Esophagus muscularis mucosa (tissue), 4 donors: ENCODE measurements around the gene TMEM87B. TPM values are rescaled to one million over a fixed set of nuclear protein-coding genes. Genes with fewer than 3 reads are reported as not detected.

Experiments used
- DNase-seq: peaks from one replicate; pipeline ENCODE4 v3.0.0-alpha.2; 2017; ENCODE audit errors: extremely low spot score
- H3K27ac ChIP-seq, 4 donors: fragments of 200-600 bp; sonication (generic); replicated peaks in 1 of 4; 1 replicate in 3 of 4; 2 replicates in 1 of 4; pipeline ENCODE4 v1.5.1; 2016 to 2019; ENCODE audit warnings: mild to moderate bottlenecking in 1 of 4
- H3K27me3 ChIP-seq, 4 donors: fragments of 200-600 bp; sonication (generic); one replicate each; pipeline versions ENCODE4 v1.5.1 to v1.6.0; 2016 to 2019
- H3K36me3 ChIP-seq, 4 donors: fragments of 200-600 bp; sonication (generic); one replicate each; pipeline ENCODE4 v1.5.1; 2016 to 2019
- H3K4me1 ChIP-seq, 4 donors: fragments of 200-600 bp; sonication (generic); one replicate each; pipeline ENCODE4 v1.5.1; 2016 to 2019
- H3K4me3 ChIP-seq, 4 donors: fragments of 200-600 bp; sonication (generic); 1 replicate in 2 of 4; 2 replicates in 2 of 4; pipeline ENCODE4 v1.5.1; 2016 to 2019; ENCODE audit warnings: mild to moderate bottlenecking in 4 of 4, moderate library complexity in 1 of 4
- H3K9me3 ChIP-seq, 4 donors: fragments of 200-600 bp; sonication (generic); 1 replicate in 3 of 4; 2 replicates in 1 of 4; pipeline ENCODE4 v1.5.1; 2016 to 2019
- CTCF ChIP-seq, 3 experiments: fragments of 200-600 bp in 2 of 3; fragments of 450-650 bp in 1 of 3; sonication (generic) in 2 of 3; IDR thresholded peaks; one replicate each; pipeline ENCODE4 v1.5.1; 2017 to 2019; ENCODE audit warnings: antibody characterized with exemption in 3 of 3, mild to moderate bottlenecking in 2 of 3, moderate library complexity in 1 of 3
- EP300 ChIP-seq: sonication (generic); formaldehyde crosslinking; IDR thresholded peaks from one replicate; pipeline ENCODE4 v1.6.1; 2017; ENCODE audit warnings: antibody characterized with exemption
- POLR2A ChIP-seq: fragments of 450-650 bp; IDR thresholded peaks from one replicate; pipeline ENCODE4 v1.6.1; 2017; ENCODE audit warnings: antibody characterized with exemption, moderate library complexity, mild to moderate bottlenecking, low read depth
- POLR2AphosphoS5 ChIP-seq, 2 donors: sonication (generic); formaldehyde crosslinking; IDR thresholded peaks; one replicate each; pipeline ENCODE4 v1.6.1; 2017; ENCODE audit warnings: antibody characterized with exemption in 2 of 2
- WGBS: methylation state at CpG from one replicate; pipeline ENCODE4 v1.1.5; 2018; 5-methylcytosine and 5-hydroxymethylcytosine counted together
- intact Hi-C: fragments of 100-400 bp; cut with DNase I; formaldehyde crosslinking; loops from one replicate; pipeline ENCODE4 v1.15.1; 2023
- total RNA-seq, 4 donors: library from RNA; depleted of rRNA; stranded (reverse); fragments of >200 nt; gene quantifications; one replicate each; pipeline versions ENCODE4 v1.1.0 to v1.2.1, GENCODE V29; 2016

The TMEM87B gene
- total RNA-seq, 4 donors from 2014 or later = 13.7 to 21.8 (median 14.9) TPM

- H3K9me3 ChIP-seq = peaks cover 0 to 9% (median 6%) of the 10 kb centered on the region in 4 donors
- peaks cover 0 to 11% (median 6%) of the 10 kb centered on the region in 4 donors for H3K4me1 ChIP-seq
- no peak for DNase-seq
- H3K36me3 ChIP-seq = no peaks in the 10 kb centered on the region
- H3K27ac ChIP-seq = no peak overlapping the region
- no peak overlapping the region for H3K4me3 ChIP-seq
- H3K27me3 ChIP-seq = no peaks in the 10 kb centered on the region
- intact Hi-C loops = loop anchor here (2.0 kb wide), 1 partner anchor 159 kb away; no protein-coding TSS in a partner anchor
- TF ChIP-seq POLR2AphosphoS5 (IDR thresholded peaks at IDR 0.05) = no peak
- no peak for TF ChIP-seq POLR2A
- TF ChIP-seq EP300 = no peak
- no peak for TF ChIP-seq CTCF (IDR thresholded peaks at IDR 0.05)
These were observed 9.5 kb upstream of the TMEM87B start for GRCh38 chr2:112045446-112046014.

GRCh38 chr2:112046231-112046630, 8.8 kb upstream of the TMEM87B start:
- intact Hi-C loops = loop anchor here (2.0 kb wide), 1 partner anchor 159 kb away; no protein-coding TSS in a partner anchor
- no peak for DNase-seq

GRCh38 chr2:112047537-112048235, 7.4 kb upstream of the TMEM87B start:
- DNase-seq = no peak
- Histone ChIP-seq H3K27me3 (no peaks in the 10 kb centered on the region), H3K9me3 (peaks cover 0 to 9% (median 6%) of the 10 kb centered on the region in 4 donors), H3K4me3 (no peak overlapping the region), H3K27ac (no peak overlapping the region), H3K36me3 (no peaks in the 10 kb centered on the region), H3K4me1 (peaks cover 0 to 11% (median 7%) of the 10 kb centered on the region in 4 donors)
- WGBS = 93% methylated on average over 7 of the region's 7 CpGs
- TF ChIP-seq POLR2AphosphoS5 (IDR thresholded peaks at IDR 0.05) (no peak), CTCF (IDR thresholded peaks at IDR 0.05) (no peak), POLR2A (no peak), EP300 (no peak)
- intact Hi-C loops = loop anchor here (2.0 kb wide), 1 partner anchor 161 kb away; no protein-coding TSS in a partner anchor

More at GRCh38 chr2:112046231-112046630, 8.8 kb upstream of the TMEM87B start:
- Histone ChIP-seq H3K4me1 (peaks cover 0 to 11% (median 6%) of the 10 kb centered on the region in 4 donors), H3K36me3 (no peaks in the 10 kb centered on the region), H3K9me3 (peaks cover 0 to 9% (median 6%) of the 10 kb centered on the region in 4 donors), H3K27ac (no peak overlapping the region), H3K27me3 (no peaks in the 10 kb centered on the region), H3K4me3 (no peak overlapping the region)
- TF ChIP-seq EP300 (no peak), POLR2AphosphoS5 (IDR thresholded peaks at IDR 0.05) (no peak), POLR2A (no peak), CTCF (IDR thresholded peaks at IDR 0.05) (no peak)

GRCh38 chr2:112048236-112048592, 6.9 kb upstream of the TMEM87B start:
- 47% methylated on average over 4 of the region's 4 CpGs for WGBS
- Histone ChIP-seq H3K27me3 (no peaks in the 10 kb centered on the region), H3K9me3 (peaks cover 0 to 9% (median 6%) of the 10 kb centered on the region in 4 donors), H3K36me3 (no peaks in the 10 kb centered on the region), H3K4me3 (no peak overlapping the region), H3K4me1 (peaks cover under 1 to 16% (median 9%) of the 10 kb centered on the region in 4 donors), H3K27ac (no peak overlapping the region)
- intact Hi-C loops = no loop called here
- TF ChIP-seq CTCF (IDR thresholded peaks at IDR 0.05) (no peak), POLR2A (no peak), POLR2AphosphoS5 (IDR thresholded peaks at IDR 0.05) (no peak), EP300 (no peak)
- no peak for DNase-seq
